ENCODE results near the gene SH2D1A.

DNA sequence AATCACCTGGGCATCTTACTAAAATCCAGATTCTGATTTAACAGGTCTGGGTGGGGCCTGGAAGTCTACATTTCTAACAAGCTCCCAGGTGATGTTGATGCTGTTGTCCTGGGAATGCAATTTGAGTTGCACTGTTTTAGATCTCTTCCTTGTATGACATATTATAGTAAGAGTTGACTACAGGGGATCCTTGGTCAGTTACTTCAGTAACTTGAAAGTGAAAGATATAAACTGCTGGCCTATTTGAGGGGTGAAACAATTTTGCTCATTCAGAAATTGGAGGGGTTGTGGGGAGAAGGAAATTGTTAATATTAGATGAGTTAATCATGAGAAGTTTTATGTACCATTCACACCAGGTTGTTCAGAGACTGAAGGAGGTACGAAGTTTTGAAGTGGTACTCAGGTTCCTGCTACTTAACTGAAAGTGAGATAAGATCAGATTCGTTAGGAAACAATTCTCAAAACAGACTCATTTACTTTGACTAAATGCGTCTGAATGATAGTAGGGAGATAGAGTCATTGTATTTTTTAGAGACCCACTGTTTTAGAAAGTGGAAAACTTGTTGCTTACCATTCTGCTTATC, 12.5 kb downstream of the SH2D1A start:
- TF ChIP-seq, protein P1, sequence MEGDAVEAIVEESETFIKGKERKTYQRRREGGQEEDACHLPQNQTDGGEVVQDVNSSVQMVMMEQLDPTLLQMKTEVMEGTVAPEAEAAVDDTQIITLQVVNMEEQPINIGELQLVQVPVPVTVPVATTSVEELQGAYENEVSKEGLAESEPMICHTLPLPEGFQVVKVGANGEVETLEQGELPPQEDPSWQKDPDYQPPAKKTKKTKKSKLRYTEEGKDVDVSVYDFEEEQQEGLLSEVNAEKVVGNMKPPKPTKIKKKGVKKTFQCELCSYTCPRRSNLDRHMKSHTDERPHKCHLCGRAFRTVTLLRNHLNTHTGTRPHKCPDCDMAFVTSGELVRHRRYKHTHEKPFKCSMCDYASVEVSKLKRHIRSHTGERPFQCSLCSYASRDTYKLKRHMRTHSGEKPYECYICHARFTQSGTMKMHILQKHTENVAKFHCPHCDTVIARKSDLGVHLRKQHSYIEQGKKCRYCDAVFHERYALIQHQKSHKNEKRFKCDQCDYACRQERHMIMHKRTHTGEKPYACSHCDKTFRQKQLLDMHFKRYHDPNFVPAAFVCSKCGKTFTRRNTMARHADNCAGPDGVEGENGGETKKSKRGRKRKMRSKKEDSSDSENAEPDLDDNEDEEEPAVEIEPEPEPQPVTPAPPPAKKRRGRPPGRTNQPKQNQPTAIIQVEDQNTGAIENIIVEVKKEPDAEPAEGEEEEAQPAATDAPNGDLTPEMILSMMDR (IDR thresholded peaks at IDR 0.05), result no peak
- TF ChIP-seq POLR2A (IDR thresholded peaks at IDR 0.05), result no peak

Measured in body of pancreas (tissue), 4 donors.